Measurements from ENCODE around the gene TBL1X.

DNA sequence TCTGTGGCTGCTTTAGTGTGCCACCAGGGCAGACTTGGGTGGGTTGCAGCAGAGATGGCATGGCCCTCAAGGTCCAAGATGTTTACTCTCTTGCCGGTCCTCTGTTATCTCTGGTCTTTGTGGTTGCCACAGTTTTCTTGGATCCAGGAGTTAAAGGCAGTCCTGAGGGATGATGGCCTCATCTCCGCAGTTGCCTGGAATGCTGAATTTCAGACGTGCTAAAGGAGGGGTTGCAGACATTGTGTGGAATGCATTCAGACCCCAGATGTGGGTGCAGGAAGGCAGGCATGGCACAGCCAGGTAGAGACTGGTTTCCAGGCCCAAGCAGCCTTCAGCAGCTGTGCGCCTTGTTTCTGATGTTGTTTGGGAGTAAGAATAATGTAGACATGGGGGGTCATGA lies 64.4 kb downstream of the TBL1X start:
- no peak for TF ChIP-seq EZH2 (IDR thresholded peaks at IDR 0.05; ENCODE audit: borderline replicate concordance, low read depth, low read length, severe bottlenecking)
- TF ChIP-seq CTCF (IDR thresholded peaks at IDR 0.05; ENCODE audit: extremely low read depth in 1 of 2, insufficient read depth in 1 of 2, low read depth in 1 of 2, low read length in 2 of 2) = no peak
- TF ChIP-seq JUN (IDR thresholded peaks at IDR 0.05; ENCODE audit: borderline replicate concordance, insufficient read depth, insufficient read length, low read depth) = no peak
- TF ChIP-seq POLR2A (IDR thresholded peaks at IDR 0.05; ENCODE audit: low read depth, low read length) = no peak
- TF ChIP-seq, protein P1, sequence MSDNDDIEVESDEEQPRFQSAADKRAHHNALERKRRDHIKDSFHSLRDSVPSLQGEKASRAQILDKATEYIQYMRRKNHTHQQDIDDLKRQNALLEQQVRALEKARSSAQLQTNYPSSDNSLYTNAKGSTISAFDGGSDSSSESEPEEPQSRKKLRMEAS (IDR thresholded peaks at IDR 0.05; ENCODE audit: insufficient read depth, insufficient read length) = no peak

Data from endothelial cell of umbilical vein (primary cell).